IPS DF 19.7 (cell line): ENCODE results near the gene ZSWIM6.

ENCODE experiments used
- DNase-seq: peaks from one replicate; pipeline ENCODE4 v3.0.0-alpha.2; 2013; ENCODE audit warnings: low read depth, low spot score

Gene ZSWIM6

DNA sequence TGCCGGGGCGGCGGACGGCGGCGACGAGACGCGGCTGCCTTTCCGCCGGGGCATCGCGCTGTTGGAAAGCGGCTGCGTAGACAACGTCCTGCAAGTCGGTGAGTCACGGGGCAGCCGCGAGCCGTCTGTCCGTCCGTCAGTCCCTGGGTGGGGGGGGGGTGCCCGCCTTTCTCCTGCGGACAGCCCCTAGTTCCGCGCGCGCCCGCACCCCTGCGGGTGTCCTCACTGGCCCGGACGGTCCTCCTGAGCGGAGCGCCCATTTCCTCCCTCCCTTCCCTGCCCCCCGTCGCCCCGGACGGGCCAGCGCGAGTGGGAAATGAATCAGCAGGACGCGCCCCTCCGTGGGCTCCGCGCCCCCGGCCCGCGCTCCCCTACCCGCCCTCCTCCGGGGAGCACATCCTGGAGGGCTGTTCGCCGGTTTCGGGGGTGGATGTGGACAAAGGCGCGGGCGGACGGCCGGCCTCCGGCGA is 828 bp downstream of the ZSWIM6 start:
- DNase-seq: no peak

DNA sequence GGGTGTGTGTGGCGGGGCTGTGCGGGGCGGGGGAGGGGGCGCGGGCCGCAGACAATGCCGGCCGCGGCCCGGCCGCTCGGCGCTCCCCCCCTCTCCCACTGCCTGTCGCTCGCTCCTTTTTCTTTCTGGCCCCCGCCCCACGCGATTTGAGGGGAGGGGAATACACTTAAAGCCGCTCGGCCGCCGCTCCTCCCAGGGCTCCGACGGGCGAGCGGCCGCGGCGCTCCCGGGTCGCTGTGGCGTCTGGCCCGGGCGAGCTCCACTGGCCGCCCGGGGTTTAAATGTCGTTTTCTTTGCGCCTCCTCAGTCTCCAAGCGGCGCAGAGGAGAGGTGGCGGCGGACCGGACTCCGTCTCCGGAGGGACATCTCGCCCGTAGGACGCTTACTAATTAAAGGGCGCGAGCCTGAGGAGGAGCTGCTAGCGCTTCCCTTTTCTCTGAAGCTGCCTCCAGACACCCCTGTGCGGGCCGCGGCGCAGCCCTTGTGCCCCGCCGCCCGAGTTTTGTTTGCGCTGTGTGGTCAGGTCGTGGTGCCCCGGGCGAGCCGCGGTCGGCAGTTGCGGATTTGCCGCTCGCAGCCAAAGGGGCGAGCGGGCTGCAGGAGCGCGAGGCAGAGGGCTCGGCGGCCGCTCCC is 1.4 kb downstream of the ZSWIM6 start:
- DNase-seq: no peak

- no peak for DNase-seq
Observed at GRCh38 chr5:61333954-61334867, 2.2 kb downstream of the ZSWIM6 start.

DNA sequence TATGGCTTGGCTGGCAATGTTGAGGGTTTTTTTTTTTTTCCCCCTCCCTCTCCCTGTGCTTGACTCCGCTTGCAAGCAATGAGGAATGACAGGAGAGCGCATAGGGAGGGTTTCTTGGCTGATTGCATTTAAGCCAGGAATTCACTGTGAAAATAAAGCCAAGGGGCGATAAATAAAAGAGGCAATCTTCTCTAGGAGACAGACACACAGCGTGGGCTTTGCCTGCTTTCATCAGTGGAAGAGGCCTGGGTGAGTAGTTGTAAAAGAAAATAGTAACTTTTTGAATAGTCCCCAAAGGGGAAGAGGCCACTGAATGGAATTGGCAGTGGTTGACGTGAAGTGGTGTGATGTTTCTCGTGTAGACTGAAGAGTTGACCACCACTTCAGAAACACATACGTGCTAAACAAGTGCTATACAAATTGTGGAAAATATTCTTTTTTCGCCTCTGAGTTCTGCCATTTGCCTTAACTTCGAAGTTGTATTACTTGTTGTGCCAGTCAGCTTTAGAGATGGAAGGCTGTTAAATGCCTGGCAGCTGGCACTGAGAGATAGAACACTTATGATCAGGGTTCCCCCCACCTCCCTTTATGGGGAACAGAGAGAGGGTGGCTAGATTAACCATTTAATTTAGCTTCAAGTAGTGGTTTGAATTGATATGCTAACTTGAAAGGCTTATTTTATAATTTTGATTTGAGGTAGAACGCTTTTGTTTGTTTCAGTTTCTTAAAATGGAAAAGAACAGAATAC is 3.0 kb downstream of the ZSWIM6 start:
- DNase-seq: no peak

- no peak for DNase-seq
Observed at GRCh38 chr5:61339764-61340163, 7.7 kb downstream of the ZSWIM6 start.

DNA sequence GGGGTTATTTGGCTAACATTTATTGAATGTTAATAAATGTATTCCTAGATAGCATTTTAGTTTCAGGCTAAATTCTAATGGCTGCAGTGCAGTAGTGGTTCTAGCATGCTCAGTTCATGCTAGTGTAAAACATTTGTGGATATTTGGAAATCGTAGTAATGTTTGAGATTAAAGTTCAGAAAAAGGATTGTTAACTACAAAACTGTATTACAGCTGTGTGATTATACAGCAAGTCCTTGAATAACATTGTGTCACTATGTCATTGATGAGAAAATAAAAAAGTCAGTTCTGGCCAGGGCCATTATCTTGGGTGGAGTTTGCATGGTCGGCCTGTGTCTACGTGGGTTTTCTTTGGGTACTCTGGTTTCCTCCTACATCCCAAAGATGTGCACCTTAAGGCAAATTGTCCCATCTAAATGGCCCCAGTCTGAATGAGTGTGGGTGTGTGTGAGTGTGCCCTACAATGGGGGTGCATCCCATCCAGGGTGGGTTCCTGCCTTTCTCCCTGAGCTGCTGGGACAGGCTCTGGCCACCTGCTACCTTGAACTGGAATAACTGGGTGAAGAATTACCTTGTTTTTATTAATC is 8.8 kb downstream of the ZSWIM6 start:
- DNase-seq: no peak

DNA sequence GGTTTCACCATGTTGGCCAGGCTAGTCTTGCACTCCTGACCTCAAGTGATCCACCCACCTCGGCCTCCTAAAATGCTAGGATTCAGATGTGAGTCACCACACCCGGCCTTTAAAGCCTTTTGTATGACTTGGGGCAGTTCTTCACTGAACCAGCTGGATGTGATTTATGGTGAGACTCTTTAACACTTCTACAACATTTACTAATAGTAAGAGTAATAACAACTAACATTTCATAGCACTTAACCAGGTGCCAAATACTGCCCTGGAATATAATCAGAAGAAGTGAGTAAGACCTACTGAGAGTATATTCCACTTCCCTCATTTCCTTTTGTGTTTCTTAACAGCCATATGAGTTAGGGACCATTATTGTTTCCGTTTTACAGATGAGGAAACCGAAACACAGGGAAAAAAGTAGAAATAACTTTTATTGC is 10.0 kb downstream of the ZSWIM6 start:
- no peak for DNase-seq

- no peak for DNase-seq
Observed at GRCh38 chr5:61344187-61344944, 12.3 kb downstream of the ZSWIM6 start.

DNA sequence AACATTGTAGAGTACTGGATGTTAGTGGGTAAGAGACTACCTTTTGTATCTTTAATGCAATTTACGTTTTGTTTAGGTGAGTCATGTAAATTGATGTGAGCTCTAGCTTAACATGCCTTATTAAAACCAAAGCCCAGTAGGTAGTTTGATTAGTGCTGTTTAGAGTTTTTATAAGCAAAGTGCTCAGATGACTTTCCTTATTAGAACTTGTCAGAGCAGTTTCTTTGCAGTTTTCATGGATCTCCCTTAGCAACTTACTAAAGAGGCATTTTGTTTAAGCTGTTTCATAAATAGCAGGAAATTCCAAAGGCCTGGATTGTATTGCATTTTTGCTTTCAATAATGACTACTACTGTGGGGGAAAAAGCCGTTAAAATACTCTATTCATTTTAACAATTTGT is 14.5 kb downstream of the ZSWIM6 start:
- DNase-seq: no peak

DNA sequence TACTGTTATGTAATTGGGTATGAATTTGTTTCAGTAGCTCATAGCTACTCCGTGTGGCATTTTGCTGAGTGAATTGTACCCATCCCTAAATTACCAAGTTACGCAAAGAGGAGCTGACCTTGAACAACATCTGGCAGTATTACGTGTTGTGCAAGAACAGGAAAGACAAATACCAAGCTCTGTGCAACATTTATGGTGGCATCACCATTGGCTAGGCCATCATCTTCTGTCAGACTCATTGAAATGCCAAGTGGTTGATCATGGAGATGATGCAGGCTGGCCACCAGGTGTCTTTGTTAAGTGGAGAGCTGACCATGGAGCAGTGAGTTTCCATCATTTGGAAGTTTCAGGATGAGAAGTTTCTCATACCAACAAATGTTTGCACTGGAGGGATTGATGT is 15.0 kb downstream of the ZSWIM6 start:
- DNase-seq: no peak

- no peak for DNase-seq
Observed at GRCh38 chr5:61348447-61348846, 16.4 kb downstream of the ZSWIM6 start.

GRCh38 chr5:61349935-61350334 is 17.9 kb downstream of the ZSWIM6 start:
- DNase-seq: no peak

GRCh38 chr5:61350535-61350934 is 18.5 kb downstream of the ZSWIM6 start:
- no peak for DNase-seq

DNA sequence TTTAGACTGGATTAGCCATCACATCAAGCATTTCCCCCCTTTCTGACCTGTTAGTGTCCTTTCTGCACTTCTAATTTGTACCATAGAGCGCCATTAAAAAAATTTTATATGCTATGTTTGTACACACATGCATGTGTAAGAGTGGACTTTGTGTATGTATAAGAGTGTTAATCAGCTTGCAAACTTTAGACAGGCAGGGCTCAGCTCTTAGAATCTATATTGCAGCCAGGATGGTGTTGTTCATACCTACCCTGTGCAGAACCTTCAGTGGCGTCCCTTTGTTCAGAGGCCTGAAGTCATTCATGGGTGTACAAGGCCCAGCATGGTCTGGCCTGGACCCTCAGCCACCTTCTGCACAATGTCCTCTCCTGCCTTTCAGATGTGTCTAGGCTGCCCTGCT is 19.7 kb downstream of the ZSWIM6 start:
- no peak for DNase-seq

DNA sequence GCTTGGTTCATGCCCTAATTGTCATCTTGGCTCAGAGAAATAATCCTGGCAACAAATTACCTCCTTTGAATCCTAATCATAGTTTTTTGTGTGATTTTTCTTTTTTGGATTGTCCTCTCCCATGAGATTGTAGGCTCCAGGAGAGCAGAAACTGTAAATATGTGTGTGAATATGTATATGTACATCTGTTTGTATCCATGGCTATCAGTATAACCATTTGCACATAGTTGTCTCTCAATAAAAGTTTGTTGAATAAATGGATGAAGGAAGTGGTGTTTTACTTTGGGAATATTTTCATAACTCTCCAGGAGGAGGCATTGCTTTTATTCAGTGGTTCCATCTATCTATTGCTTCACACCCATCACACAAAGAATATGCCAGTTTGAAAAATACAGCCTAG is 20.1 kb downstream of the ZSWIM6 start:
- DNase-seq: no peak

DNA sequence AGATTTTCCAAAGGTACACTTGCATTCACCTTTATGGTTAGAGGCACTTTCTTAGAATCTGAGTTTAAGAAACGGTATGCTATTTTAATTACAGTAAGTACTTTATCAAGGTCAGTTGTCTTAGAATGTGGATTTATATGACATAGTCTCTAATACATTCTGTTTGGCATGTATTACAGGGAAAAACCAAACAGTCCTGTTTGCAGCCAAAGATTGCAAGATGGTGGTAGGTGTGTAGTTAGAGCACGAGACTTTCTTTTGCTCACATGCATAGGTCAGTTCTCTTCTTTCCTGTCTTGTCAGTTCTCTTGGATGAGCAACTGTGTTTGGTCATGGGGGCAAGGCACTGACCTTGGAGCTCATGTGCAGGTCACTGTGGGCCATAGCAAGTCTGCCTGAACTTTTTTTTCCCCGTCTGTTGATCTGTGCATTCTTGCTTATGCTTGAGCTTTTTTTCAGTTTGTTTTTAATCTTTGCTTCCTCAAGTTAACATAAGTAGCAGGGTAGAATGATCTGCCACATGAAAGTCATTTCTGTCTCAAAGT is 20.6 kb downstream of the ZSWIM6 start:
- DNase-seq: no peak

- DNase-seq: no peak
Observed at GRCh38 chr5:61353293-61353692, 21.2 kb downstream of the ZSWIM6 start.

DNA sequence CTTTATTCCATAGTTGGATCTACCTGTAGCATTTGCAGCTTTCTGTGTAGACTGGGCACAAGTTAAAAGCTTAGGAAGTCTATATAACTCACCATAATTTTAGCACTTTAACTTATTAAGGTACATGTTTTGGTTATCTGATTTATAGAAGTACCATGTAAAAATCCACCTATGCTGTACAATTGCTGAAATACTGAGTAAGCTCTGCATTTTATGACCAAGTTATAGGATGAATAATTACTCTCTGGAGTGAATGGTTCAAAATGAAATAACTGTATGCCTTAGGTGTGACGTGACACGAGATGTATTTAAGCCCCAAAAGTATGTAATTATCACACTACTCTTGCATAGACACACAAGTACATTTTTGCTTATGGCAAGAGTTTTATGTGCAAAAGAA is 22.1 kb downstream of the ZSWIM6 start:
- DNase-seq: no peak

DNA sequence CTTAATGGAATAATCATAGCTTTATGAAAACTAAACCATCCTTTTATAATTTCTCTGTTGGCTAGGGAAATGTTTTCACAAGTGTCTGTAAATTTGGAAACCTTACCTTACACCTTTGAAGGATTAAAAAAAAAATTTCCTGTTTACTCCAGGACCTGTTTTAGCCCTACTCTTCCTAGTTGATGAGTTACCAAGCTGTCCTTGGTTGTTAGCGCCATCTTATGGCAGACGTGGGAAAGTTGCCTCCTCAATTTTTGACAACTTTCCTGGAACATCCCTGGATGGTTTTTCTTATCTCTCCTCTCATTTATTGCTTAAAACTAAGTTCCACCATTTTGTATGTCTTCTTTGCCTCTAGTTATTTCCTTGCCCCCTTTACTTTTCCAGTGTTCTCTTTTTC is 25.7 kb downstream of the ZSWIM6 start:
- no peak for DNase-seq

GRCh38 chr5:61362796-61363368 is 30.8 kb downstream of the ZSWIM6 start:
- no peak for DNase-seq
